Gastroesophageal sphincter (tissue), 4 donors: Measurements from ENCODE around the gene KCNJ11. TPM values are rescaled to one million over a fixed set of nuclear protein-coding genes. Genes with fewer than 3 reads are reported as not detected.

Source experiments
- ATAC-seq: fragments of 150-250 bp; one replicate; pipeline ENCODE4 v1.9.1; 2016; ENCODE audit warnings: mild to moderate bottlenecking, moderate library complexity
- H3K27ac ChIP-seq, 4 donors: fragments of 200-600 bp; sonication (generic) in 3 of 4; 1 replicate in 3 of 4; 2 replicates in 1 of 4; pipeline ENCODE4 v1.5.1; 2016 to 2019
- H3K27me3 ChIP-seq: fragments of 200-600 bp; sonication (generic); one replicate; pipeline ENCODE4 v1.5.1; 2019
- H3K36me3 ChIP-seq, 2 donors: fragments of 200-600 bp; sonication (generic); one replicate each; pipeline ENCODE4 v1.5.1; 2019; ENCODE audit warnings: control low read depth in 1 of 2
- H3K4me1 ChIP-seq, 3 donors: fragments of 200-600 bp; sonication (generic); 1 replicate in 2 of 3; 2 replicates in 1 of 3; pipeline ENCODE4 v1.5.1; 2016 to 2019; ENCODE audit warnings: control low read depth in 2 of 3
- H3K4me3 ChIP-seq, 2 donors: fragments of 200-600 bp; sonication (generic); one replicate each; pipeline ENCODE4 v1.5.1; 2019; ENCODE audit warnings: mild to moderate bottlenecking in 1 of 2, moderate library complexity in 1 of 2
- H3K9me3 ChIP-seq, 3 donors: fragments of 200-600 bp; sonication (generic); one replicate each; pipeline ENCODE4 v1.5.1; 2017 to 2019; ENCODE audit warnings: control low read depth in 2 of 3
- EP300 ChIP-seq: sonication (generic); formaldehyde crosslinking; IDR thresholded peaks from one replicate; pipeline ENCODE4 v1.6.1; 2017; ENCODE audit warnings: antibody characterized with exemption, mild to moderate bottlenecking
- POLR2A ChIP-seq, 2 donors: fragments of 450-650 bp; IDR thresholded peaks; one replicate each; pipeline ENCODE4 v1.6.1; 2017; ENCODE audit warnings: antibody characterized with exemption in 2 of 2, mild to moderate bottlenecking in 2 of 2, moderate library complexity in 1 of 2
- POLR2AphosphoS5 ChIP-seq: sonication (generic); formaldehyde crosslinking; IDR thresholded peaks from one replicate; pipeline ENCODE4 v1.6.1; 2017; ENCODE audit warnings: antibody characterized with exemption
- WGBS, 2 donors: methylation state at CpG; one replicate each; pipeline ENCODE4 v1.1.5; 2018; ENCODE audit warnings: low coverage in 1 of 2; 5-methylcytosine and 5-hydroxymethylcytosine counted together
- total RNA-seq, 4 donors: library from RNA; depleted of rRNA; stranded (reverse); fragments of >200 nt; gene quantifications; one replicate each; pipeline ENCODE4 v1.1.0, GENCODE V29; 2016
- TF ChIP-seq, protein P1 (sequence below), 4 experiments: fragments of 200-600 bp in 2 of 4; fragments of 450-650 bp in 2 of 4; sonication (generic) in 1 of 4; IDR thresholded peaks; one replicate each; pipeline ENCODE4 v1.5.1; 2017 to 2019; ENCODE audit warnings: antibody characterized with exemption in 4 of 4, mild to moderate bottlenecking in 2 of 4, moderate library complexity in 2 of 4

Gene KCNJ11
- total RNA-seq, 4 donors from 2014 or later = 0.67 to 4.0 (median 2.8) TPM

DNA sequence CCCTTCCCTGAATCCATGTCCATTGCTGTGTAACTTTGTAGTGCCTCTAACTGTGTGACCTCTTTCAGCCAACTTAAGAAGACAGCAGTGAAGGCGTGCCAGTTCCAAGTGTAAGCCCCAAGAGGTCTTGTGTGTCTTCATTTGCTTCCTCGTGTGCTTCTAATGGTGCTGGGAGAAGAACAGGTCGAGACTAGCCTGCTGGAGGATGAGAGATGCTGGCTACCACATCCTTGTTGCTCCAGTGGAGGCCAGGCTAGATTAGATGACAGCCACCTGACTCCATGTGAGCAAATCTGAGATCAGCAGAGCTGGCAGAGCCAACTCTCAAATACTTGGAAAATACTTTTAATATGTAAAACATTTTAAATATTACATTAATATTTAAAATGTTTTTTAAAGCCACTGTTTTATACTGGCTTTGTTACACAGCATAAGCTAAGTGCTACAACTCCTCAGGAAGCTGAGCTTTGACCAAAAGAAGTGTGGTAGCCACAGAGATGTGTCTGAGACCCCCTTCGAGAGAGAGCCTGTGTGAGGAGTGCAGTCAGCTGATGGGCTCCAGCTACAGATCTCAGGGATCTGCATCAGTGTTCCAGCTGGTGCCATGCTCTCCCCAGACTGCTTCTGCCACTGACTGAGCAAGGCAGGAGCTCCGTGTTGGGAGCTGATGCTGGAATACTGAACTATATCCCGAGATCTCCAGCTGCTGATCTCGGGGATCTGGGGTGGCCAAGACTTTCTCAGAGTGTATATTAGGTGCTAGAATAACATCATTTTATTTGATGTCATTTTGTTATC lies 8.9 kb downstream of the KCNJ11 start:
- Histone ChIP-seq H3K27ac (no peak overlapping the region), H3K4me3 (no peak overlapping the region), H3K9me3 (no peaks in the 10 kb centered on the region), H3K36me3 (peaks cover 0 to 54% of the 10 kb centered on the region in 2 donors), H3K4me1 (peaks cover 0 to 7% (median 0%) of the 10 kb centered on the region in 3 donors), H3K27me3 (no peaks in the 10 kb centered on the region)
- WGBS, 2 donors = 70 to 85% methylated on average over 3 to 4 of the region's 7 CpGs
- TF ChIP-seq POLR2AphosphoS5 (no peak), POLR2A (IDR thresholded peaks at IDR 0.05) (no peak), EP300 (no peak)
- TF ChIP-seq, protein P1, sequence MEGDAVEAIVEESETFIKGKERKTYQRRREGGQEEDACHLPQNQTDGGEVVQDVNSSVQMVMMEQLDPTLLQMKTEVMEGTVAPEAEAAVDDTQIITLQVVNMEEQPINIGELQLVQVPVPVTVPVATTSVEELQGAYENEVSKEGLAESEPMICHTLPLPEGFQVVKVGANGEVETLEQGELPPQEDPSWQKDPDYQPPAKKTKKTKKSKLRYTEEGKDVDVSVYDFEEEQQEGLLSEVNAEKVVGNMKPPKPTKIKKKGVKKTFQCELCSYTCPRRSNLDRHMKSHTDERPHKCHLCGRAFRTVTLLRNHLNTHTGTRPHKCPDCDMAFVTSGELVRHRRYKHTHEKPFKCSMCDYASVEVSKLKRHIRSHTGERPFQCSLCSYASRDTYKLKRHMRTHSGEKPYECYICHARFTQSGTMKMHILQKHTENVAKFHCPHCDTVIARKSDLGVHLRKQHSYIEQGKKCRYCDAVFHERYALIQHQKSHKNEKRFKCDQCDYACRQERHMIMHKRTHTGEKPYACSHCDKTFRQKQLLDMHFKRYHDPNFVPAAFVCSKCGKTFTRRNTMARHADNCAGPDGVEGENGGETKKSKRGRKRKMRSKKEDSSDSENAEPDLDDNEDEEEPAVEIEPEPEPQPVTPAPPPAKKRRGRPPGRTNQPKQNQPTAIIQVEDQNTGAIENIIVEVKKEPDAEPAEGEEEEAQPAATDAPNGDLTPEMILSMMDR (IDR thresholded peaks at IDR 0.05) = no peak
- no peak for ATAC-seq

DNA sequence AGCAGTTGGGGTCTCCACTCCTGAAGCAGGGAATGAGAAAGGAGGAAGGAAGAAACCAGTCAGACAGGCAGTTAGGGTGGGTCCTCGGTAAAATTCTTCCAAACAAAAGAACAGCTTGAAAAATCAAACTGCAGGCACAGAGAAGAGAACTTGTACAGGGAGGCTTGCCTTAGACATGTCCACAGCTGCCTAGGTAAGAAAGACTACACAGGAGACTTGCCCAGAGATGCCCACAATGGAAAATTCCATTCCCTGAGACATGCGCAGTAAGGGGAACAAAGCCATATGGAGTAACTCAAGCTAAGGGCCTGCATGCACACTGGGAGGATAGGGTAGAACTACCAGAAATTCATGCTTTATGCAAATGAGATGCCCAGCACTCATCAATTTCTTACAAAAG lies 9.8 kb downstream of the KCNJ11 start:
- TF ChIP-seq EP300 (no peak), POLR2AphosphoS5 (no peak), POLR2A (IDR thresholded peaks at IDR 0.05) (no peak)
- TF ChIP-seq, protein P1 (IDR thresholded peaks at IDR 0.05) = no peak
- WGBS, 2 donors = 70 to 75% methylated on average over 2 of the region's 2 CpGs
- Histone ChIP-seq H3K4me1 (peaks cover 0 to under 1% (median 0%) of the 10 kb centered on the region in 3 donors), H3K27ac (no peak overlapping the region), H3K27me3 (no peaks in the 10 kb centered on the region), H3K36me3 (peaks cover 0 to 63% of the 10 kb centered on the region in 2 donors), H3K9me3 (peaks cover 0 to 4% (median 0%) of the 10 kb centered on the region in 3 donors), H3K4me3 (no peak overlapping the region)
- ATAC-seq = no peak

DNA sequence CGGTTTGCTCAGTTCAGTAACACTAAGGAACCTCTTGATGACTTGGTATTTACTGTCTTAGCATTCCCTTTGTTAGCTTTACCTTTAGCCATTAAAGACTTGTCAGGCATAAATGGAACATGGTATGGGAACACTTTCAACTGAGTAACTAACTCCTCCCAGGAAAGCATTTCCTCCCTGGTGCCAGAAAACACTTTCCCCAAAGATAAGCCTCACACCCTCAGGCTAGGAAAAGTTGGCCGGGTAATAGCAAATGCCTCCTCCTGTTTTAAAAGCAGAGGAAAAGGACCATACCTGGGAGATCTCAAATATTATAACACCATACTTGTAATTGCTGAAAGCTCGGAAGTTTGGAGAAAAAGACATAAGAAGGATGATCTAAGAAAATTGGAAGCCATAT lies 12.0 kb downstream of the KCNJ11 start:
- TF ChIP-seq POLR2A (IDR thresholded peaks at IDR 0.05) = no peak
- no peak for TF ChIP-seq POLR2AphosphoS5
- TF ChIP-seq, protein P1 (IDR thresholded peaks at IDR 0.05) = no peak
- TF ChIP-seq EP300 = no peak
- H3K27ac ChIP-seq = no peak overlapping the region
- no peaks in the 10 kb centered on the region for H3K4me1 ChIP-seq
- no peaks in the 10 kb centered on the region for H3K27me3 ChIP-seq
- no peak for ATAC-seq
- H3K4me3 ChIP-seq = no peak overlapping the region
- H3K36me3 ChIP-seq = peaks cover 0 to 84% of the 10 kb centered on the region in 2 donors
- H3K9me3 ChIP-seq = peaks cover 0 to 25% (median 4%) of the 10 kb centered on the region in 3 donors
- WGBS, 2 donors = 80 to 86% methylated on average over 1 to 3 of the region's 3 CpGs

DNA sequence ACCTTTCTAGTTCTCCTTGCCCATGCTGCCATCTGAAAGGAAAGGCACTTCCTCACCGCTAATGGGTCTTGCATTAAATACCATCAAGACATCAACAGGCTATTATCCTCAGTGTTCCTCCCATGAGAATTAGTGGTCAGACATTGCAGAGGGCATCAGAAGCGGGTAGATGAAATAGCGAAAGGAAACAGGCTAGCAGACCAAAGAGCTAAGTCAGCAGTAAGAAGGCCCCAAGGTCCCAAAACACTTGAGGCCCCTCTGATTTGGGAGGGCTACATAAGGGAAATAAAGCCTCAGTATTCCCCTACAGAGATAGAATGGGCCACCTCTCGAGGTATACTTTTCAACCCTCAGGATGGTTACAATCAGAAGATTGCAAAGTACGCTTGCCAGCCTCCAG lies 12.9 kb downstream of the KCNJ11 start:
- 63 to 88% methylated on average over 3 to 5 of the region's 5 CpGs for WGBS, 2 donors
- ATAC-seq = no peak
- Histone ChIP-seq H3K4me3 (no peak overlapping the region), H3K9me3 (peaks cover 0 to 35% (median 6%) of the 10 kb centered on the region in 3 donors), H3K4me1 (no peaks in the 10 kb centered on the region), H3K27ac (no peak overlapping the region), H3K36me3 (peaks cover 2 to 94% of the 10 kb centered on the region in 2 donors), H3K27me3 (no peaks in the 10 kb centered on the region)
- TF ChIP-seq, protein P1 (IDR thresholded peaks at IDR 0.05) = no peak
- no peak for TF ChIP-seq EP300
- TF ChIP-seq POLR2AphosphoS5 = no peak
- no peak for TF ChIP-seq POLR2A (IDR thresholded peaks at IDR 0.05)

DNA sequence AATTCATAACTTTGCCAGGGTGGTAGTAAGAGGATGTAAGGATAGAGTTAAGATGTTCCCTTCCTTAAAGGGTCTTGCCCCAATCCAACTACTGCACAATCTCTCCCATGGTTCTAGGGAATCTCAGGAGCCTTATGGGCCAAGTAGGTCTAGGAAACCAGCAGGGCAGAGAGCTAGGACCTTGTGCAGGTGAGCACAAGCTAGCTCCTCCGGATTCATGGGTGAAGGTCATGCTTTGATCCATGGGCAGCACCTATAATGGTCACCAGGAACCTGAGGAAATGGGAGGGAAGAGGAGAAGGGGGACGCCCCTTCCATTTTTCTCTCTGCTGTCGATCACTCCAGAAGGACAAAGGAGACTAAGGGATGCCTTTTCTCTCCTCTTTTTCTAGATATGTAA lies 16.8 kb downstream of the KCNJ11 start:
- Histone ChIP-seq H3K4me1 (no peaks in the 10 kb centered on the region), H3K27ac (no peak overlapping the region), H3K4me3 (no peak overlapping the region), H3K36me3 (peaks cover 4 to 100% of the 10 kb centered on the region in 2 donors), H3K9me3 (peaks cover 0 to 54% (median 6%) of the 10 kb centered on the region in 3 donors), H3K27me3 (no peaks in the 10 kb centered on the region)
- ATAC-seq = no peak
- no peak for TF ChIP-seq EP300
- no peak for TF ChIP-seq POLR2AphosphoS5
- TF ChIP-seq, protein P1 (IDR thresholded peaks at IDR 0.05) = no peak
- TF ChIP-seq POLR2A (IDR thresholded peaks at IDR 0.05) = no peak
- WGBS, 2 donors = 55 to 67% methylated on average over 2 to 3 of the region's 3 CpGs
